ENCODE results near the gene PUSL1.

- TF ChIP-seq CTCF (IDR thresholded peaks at IDR 0.05) (no peak), EP300 (IDR thresholded peaks at IDR 0.05) (no peak), MYC (IDR thresholded peaks at IDR 0.05; ENCODE audit: borderline replicate concordance, low read length) (no peak), E2F6 (IDR thresholded peaks at IDR 0.05; ENCODE audit: borderline replicate concordance, low read depth) (0 out of 2 replicates have a peak, but pooled peaks have one; percentile 28), REST (IDR thresholded peaks at IDR 0.05) (no peak), ESRRA (IDR thresholded peaks at IDR 0.05; ENCODE audit: borderline replicate concordance, low read length) (no peak)
Measured at GRCh38 chr1:1324524-1325287, 16.3 kb downstream of the PUSL1 start, which contains the start of the genes CPTP and INTS11.
